ENCODE data around the gene TRAF2.

TRAF2 gene

GRCh38 chr9:136949817-136950655 lies 63.7 kb downstream of the TRAF2 start:
- no peak for TF ChIP-seq CTCF (conservative IDR thresholded peaks at IDR 0.05; ENCODE audit: control insufficient read depth, insufficient read depth, low read depth, low read length)
- DNase-seq (ENCODE audit: low read depth): peak; percentile 61
- peak overlapping the region; percentile 40 for H3K4me3 ChIP-seq (ENCODE audit: control insufficient read depth, low read depth, low read length)

- no peak overlapping the region for H3K4me3 ChIP-seq (ENCODE audit: control insufficient read depth, low read depth, low read length)
- no peak for TF ChIP-seq CTCF (conservative IDR thresholded peaks at IDR 0.05; ENCODE audit: control insufficient read depth, insufficient read depth, low read depth, low read length)
- no peak for DNase-seq (ENCODE audit: low read depth)
These were observed 64.5 kb downstream of the TRAF2 start for GRCh38 chr9:136950656-136951276.

GRCh38 chr9:136951541-136952320 lies 65.4 kb downstream of the TRAF2 start, which contains the start of gene LCN12:
LCN12 (plus strand) TSS chr9:136952273; CDS start chr9:136952328, 55 bp downstream.
- no peak within 1 kb of the TSS for H3K4me3 ChIP-seq (ENCODE audit: control insufficient read depth, low read depth, low read length)
- TF ChIP-seq CTCF (conservative IDR thresholded peaks at IDR 0.05; ENCODE audit: control insufficient read depth, insufficient read depth, low read depth, low read length): no peak

GRCh38 chr9:136952321-136952850 lies 66.1 kb downstream of the TRAF2 start:
- DNase-seq (ENCODE audit: low read depth): no peak
- no peak for TF ChIP-seq CTCF (conservative IDR thresholded peaks at IDR 0.05; ENCODE audit: control insufficient read depth, insufficient read depth, low read depth, low read length)
- no peak overlapping the region for H3K4me3 ChIP-seq (ENCODE audit: control insufficient read depth, low read depth, low read length)

More at GRCh38 chr9:136951541-136952320, 65.4 kb downstream of the TRAF2 start, which contains the start of gene LCN12:
- DNase-seq (ENCODE audit: low read depth): no peak

- no peak for DNase-seq (ENCODE audit: low read depth)
- no peak overlapping the region for H3K4me3 ChIP-seq (ENCODE audit: control insufficient read depth, low read depth, low read length)
- no peak for TF ChIP-seq CTCF (conservative IDR thresholded peaks at IDR 0.05; ENCODE audit: control insufficient read depth, insufficient read depth, low read depth, low read length)
These were observed 66.8 kb downstream of the TRAF2 start for GRCh38 chr9:136952876-136953770.

All from fibroblast of mammary gland (primary cell).